A549 (cell line): Measurements from ENCODE around the gene HMCN1. TPM values are rescaled to one million over a fixed set of nuclear protein-coding genes. Genes with fewer than 3 reads are reported as not detected.

Source experiments
- ATAC-seq, 2 experiments: fragments of 200-7000 bp in 1 of 2; fragments of >200 bp in 1 of 2; cut with Nextera tagmentation in 1 of 2; cut with Tn5 transposase in 1 of 2; 3 replicates each; pipeline versions ENCODE4 v1.8.0 to v1.9.1; 2018 to 2020; ENCODE audit warnings: mild to moderate bottlenecking in 1 of 2, moderate library complexity in 1 of 2
- CTCF ChIA-PET: fragments of 300-600 bp; sonication (Branson Sonifier 250); formaldehyde crosslinking; extraction: SDS; loops from one replicate; lab custom pipeline; 2021; ENCODE audit warnings: antibody characterized with exemption, inconsistent platforms; lab: Yijun Ruan, JAX
- POLR2A ChIA-PET: fragments of 350-600 bp; formaldehyde crosslinking; extraction: SDS; loops from one replicate; lab custom pipeline; 2021; ENCODE audit warnings: antibody characterized with exemption, inconsistent platforms; lab: Yijun Ruan, JAX
- DNase-seq, 2 experiments: peaks; one replicate each; pipeline versions ENCODE4 v3.0.0 to v3.0.0-alpha.2; 2011 to 2016; ENCODE audit warnings: low read depth in 1 of 2, low spot score in 1 of 2
- FAIRE-seq: peaks from 2 replicates; lab custom pipeline; 2011; peaks lifted over from hg19 to GRCh38; lab: Jason Lieb, UNC
- H3K27ac ChIP-seq, 2 experiments: fragments of >200 bp; sonication (Bioruptor Twin); formaldehyde crosslinking; 3 replicates each; pipeline ENCODE4 v1.5.1; 2016 to 2017
- H3K4me1 ChIP-seq: fragments of >200 bp; sonication (Bioruptor Twin); formaldehyde crosslinking; 3 replicates; pipeline ENCODE4 v1.6.1; 2016
- H3K4me2 ChIP-seq: fragments of >200 bp; sonication (Bioruptor Twin); formaldehyde crosslinking; 3 replicates; pipeline ENCODE4 v1.6.1; 2016
- H3K4me3 ChIP-seq: fragments of >200 bp; sonication (Bioruptor Twin); formaldehyde crosslinking; 3 replicates; pipeline ENCODE4 v1.5.1; 2016
- H3K9me3 ChIP-seq: fragments of >200 bp; sonication (Bioruptor Twin); formaldehyde crosslinking; 3 replicates; pipeline ENCODE4 v1.6.1; 2016
- BHLHE40 ChIP-seq: IDR thresholded peaks from 2 replicates; pipeline ENCODE4 v1.6.1; 2012; ENCODE audit warnings: low read depth, low read length, inconsistent platforms
- CBX2 ChIP-seq: fragments of 200-600 bp; sonication (generic); IDR thresholded peaks from 2 replicates; pipeline ENCODE4 v1.6.1; 2016; ENCODE audit warnings: low read depth, mild to moderate bottlenecking, borderline replicate concordance
- CHD4 ChIP-seq: fragments of 200-600 bp; sonication (generic); IDR thresholded peaks from 2 replicates; pipeline ENCODE4 v1.6.1; 2016; ENCODE audit warnings: antibody characterized with exemption, mild to moderate bottlenecking, borderline replicate concordance
- EHMT2 ChIP-seq: fragments of 200-600 bp; sonication (generic); IDR thresholded peaks from 2 replicates; pipeline ENCODE4 v1.6.1; 2016; ENCODE audit warnings: antibody characterized with exemption, low read depth, mild to moderate bottlenecking, moderate library complexity
- ESRRA ChIP-seq: fragments of 150-350 bp; IDR thresholded peaks from 2 replicates; pipeline ENCODE4 v1.6.1; 2014; ENCODE audit warnings: mild to moderate bottlenecking, low read length, borderline replicate concordance
- FOSB ChIP-seq: fragments of 250-450 bp; sonication (Bioruptor Pico); IDR thresholded peaks from 2 replicates; pipeline ENCODE4 v1.5.0; 2020; ENCODE audit warnings: mild to moderate bottlenecking, moderate library complexity
- GATA3 ChIP-seq: IDR thresholded peaks from 2 replicates; pipeline ENCODE4 v1.6.1; 2012; ENCODE audit warnings: borderline replicate concordance
- HES2 ChIP-seq: fragments of >200 bp; sonication (Bioruptor Twin); formaldehyde crosslinking; IDR thresholded peaks from 2 replicates; pipeline ENCODE4 v1.6.1; 2016
- HEYL ChIP-seq: fragments of 250-450 bp; sonication (Bioruptor Pico); IDR thresholded peaks from 2 replicates; pipeline ENCODE4 v1.8.0; 2021; ENCODE audit warnings: mild to moderate bottlenecking, moderate library complexity
- HOXA7 ChIP-seq: fragments of 250-450 bp; sonication (Bioruptor Pico); IDR thresholded peaks from 2 replicates; pipeline ENCODE4 v1.5.0; 2020; ENCODE audit warnings: mild to moderate bottlenecking, moderate library complexity
- HOXB13 ChIP-seq: fragments of 250-450 bp; sonication (Bioruptor Pico); IDR thresholded peaks from 2 replicates; pipeline ENCODE4 v1.5.0; 2020; ENCODE audit warnings: low read depth, mild to moderate bottlenecking, moderate library complexity
- JUN ChIP-seq, 2 experiments: fragments of >200 bp; sonication (Bioruptor Twin); formaldehyde crosslinking; IDR thresholded peaks; 2 replicates in 1 of 2; 3 replicates in 1 of 2; pipeline ENCODE4 v1.6.1; 2016 to 2017
- JUNB ChIP-seq: fragments of >200 bp; sonication (Bioruptor Twin); formaldehyde crosslinking; IDR thresholded peaks from 2 replicates; pipeline ENCODE4 v1.6.1; 2016
- MAFK ChIP-seq: fragments of 450-650 bp; IDR thresholded peaks from 2 replicates; pipeline ENCODE4 v1.6.1; 2014; ENCODE audit not compliant: partially characterized antibody
- MAX ChIP-seq: IDR thresholded peaks from 2 replicates; pipeline ENCODE4 v1.6.1; 2012
- NFE2L2 ChIP-seq: fragments of 150-350 bp; conservative IDR thresholded peaks from 2 replicates; pipeline ENCODE4 v1.6.1; 2014; ENCODE audit warnings: low read length
- NPAS2 ChIP-seq: fragments of 250-450 bp; sonication (Bioruptor Pico); IDR thresholded peaks from 2 replicates; pipeline ENCODE4 v1.8.0; 2022; ENCODE audit warnings: mild to moderate bottlenecking, moderate library complexity, borderline replicate concordance
- POLR2A ChIP-seq: IDR thresholded peaks from 2 replicates; pipeline ENCODE4 v1.6.1; 2012; ENCODE audit warnings: mild to moderate bottlenecking, low read length
- RARB ChIP-seq: fragments of 250-450 bp; sonication (Bioruptor Pico); IDR thresholded peaks from 2 replicates; pipeline ENCODE4 v1.8.0; 2021; ENCODE audit warnings: mild to moderate bottlenecking, moderate library complexity
- RFX5 ChIP-seq: fragments of 450-650 bp; IDR thresholded peaks from 2 replicates; pipeline ENCODE4 v1.7.1; 2014; ENCODE audit warnings: antibody characterized with exemption, mild to moderate bottlenecking, moderate library complexity
- RNF2 ChIP-seq: fragments of 200-600 bp; sonication (generic); IDR thresholded peaks from 2 replicates; pipeline ENCODE4 v1.6.1; 2016; ENCODE audit warnings: low read depth, mild to moderate bottlenecking, antibody characterized with exemption, moderate library complexity, borderline replicate concordance
- SREBF2 ChIP-seq: fragments of 450-650 bp; IDR thresholded peaks from 2 replicates; pipeline ENCODE4 v1.6.1; 2014; ENCODE audit warnings: mild to moderate bottlenecking, moderate library complexity
- TFCP2L1 ChIP-seq: fragments of 250-450 bp; sonication (Bioruptor Pico); IDR thresholded peaks from 2 replicates; pipeline ENCODE4 v1.5.0; 2021; ENCODE audit warnings: mild to moderate bottlenecking
- TP53 ChIP-seq: fragments of 250-450 bp; sonication (Bioruptor Pico); IDR thresholded peaks from 2 replicates; pipeline ENCODE4 v1.5.0; 2021; ENCODE audit warnings: mild to moderate bottlenecking, moderate library complexity
- ZFP36 ChIP-seq: fragments of 450-650 bp; IDR thresholded peaks from 2 replicates; pipeline ENCODE4 v1.6.1; 2014; ENCODE audit warnings: borderline replicate concordance; ENCODE audit not compliant: partially characterized antibody
- ZSCAN20 ChIP-seq: fragments of 250-450 bp; sonication (Bioruptor Pico); IDR thresholded peaks from 2 replicates; pipeline ENCODE4 v1.8.0; 2022; ENCODE audit warnings: mild to moderate bottlenecking, moderate library complexity
- WGBS: methylation state at CpG from one replicate; pipeline ENCODE4 v1.1.6; 2017; ENCODE audit errors: missing lambda C conversion rate; 5-methylcytosine and 5-hydroxymethylcytosine counted together
- polyA plus RNA-seq, 4 experiments: library from polyadenylated mRNA; depleted of rRNA in 3 of 4; stranded (reverse); fragments of >200 nt; fragmentation: RNase III in 1 of 4; extraction: RNeasy Plus Mini Kit Qiagen cat#74134 plus additional on column Dnase treatment in 1 of 4; gene quantifications; 2 replicates in 3 of 4; 3 replicates in 1 of 4; pipeline ENCODE4 v1.2.3, GENCODE V29; 2011 to 2017
- TF ChIP-seq, protein P1 (sequence below): fragments of >200 bp; sonication (Bioruptor Twin); formaldehyde crosslinking; IDR thresholded peaks from 3 replicates; pipeline ENCODE4 v1.5.1; 2016
- TF ChIP-seq, protein P2 (sequence below): fragments of 250-450 bp; sonication (Bioruptor Pico); IDR thresholded peaks from 2 replicates; pipeline ENCODE4 v1.5.0; 2021; ENCODE audit warnings: mild to moderate bottlenecking, moderate library complexity, borderline replicate concordance

The HMCN1 gene
- polyA plus RNA-seq, 2 of the 4 experiments (the other 2 are of a cell fraction), result 0.03 to 0.06 TPM

GRCh38 chr1:186202271-186202764, 468.1 kb downstream of the HMCN1 start:
- POLR2A ChIA-PET, result no interaction called here
- ATAC-seq (no peak), DNase-seq (no peak), FAIRE-seq (no peak)
- no peak overlapping the region for H3K4me2 ChIP-seq
- H3K4me1 ChIP-seq, result no peaks in the 10 kb centered on the region
- CTCF ChIA-PET, result interaction anchor here (2.5 to 2.6 kb wide), 2 partner anchors 11 to 12 kb away, joined by 8 to 16 read pairs; no protein-coding TSS in a partner anchor
- no peaks in the 10 kb centered on the region for H3K9me3 ChIP-seq
- 84% methylated on average over 5 of the region's 5 CpGs for WGBS
- no peak overlapping the region for H3K4me3 ChIP-seq
- TF ChIP-seq ZSCAN20 (no peak), HES2 (no peak), NPAS2 (no peak)
- TF ChIP-seq, protein P1, sequence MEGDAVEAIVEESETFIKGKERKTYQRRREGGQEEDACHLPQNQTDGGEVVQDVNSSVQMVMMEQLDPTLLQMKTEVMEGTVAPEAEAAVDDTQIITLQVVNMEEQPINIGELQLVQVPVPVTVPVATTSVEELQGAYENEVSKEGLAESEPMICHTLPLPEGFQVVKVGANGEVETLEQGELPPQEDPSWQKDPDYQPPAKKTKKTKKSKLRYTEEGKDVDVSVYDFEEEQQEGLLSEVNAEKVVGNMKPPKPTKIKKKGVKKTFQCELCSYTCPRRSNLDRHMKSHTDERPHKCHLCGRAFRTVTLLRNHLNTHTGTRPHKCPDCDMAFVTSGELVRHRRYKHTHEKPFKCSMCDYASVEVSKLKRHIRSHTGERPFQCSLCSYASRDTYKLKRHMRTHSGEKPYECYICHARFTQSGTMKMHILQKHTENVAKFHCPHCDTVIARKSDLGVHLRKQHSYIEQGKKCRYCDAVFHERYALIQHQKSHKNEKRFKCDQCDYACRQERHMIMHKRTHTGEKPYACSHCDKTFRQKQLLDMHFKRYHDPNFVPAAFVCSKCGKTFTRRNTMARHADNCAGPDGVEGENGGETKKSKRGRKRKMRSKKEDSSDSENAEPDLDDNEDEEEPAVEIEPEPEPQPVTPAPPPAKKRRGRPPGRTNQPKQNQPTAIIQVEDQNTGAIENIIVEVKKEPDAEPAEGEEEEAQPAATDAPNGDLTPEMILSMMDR, result no peak
- H3K27ac ChIP-seq, result no peak overlapping the region

GRCh38 chr1:186202776-186203175, 468.6 kb downstream of the HMCN1 start:
- Histone ChIP-seq H3K4me3 (no peak overlapping the region), H3K9me3 (no peaks in the 10 kb centered on the region), H3K4me2 (no peak overlapping the region), H3K27ac (no peak overlapping the region), H3K4me1 (no peaks in the 10 kb centered on the region)
- ChIA-PET CTCF (interaction anchor here (1.0 to 2.6 kb wide), 3 partner anchors 10 to 390 kb away, joined by 3 to 16 read pairs (median 8); no protein-coding TSS in a partner anchor), POLR2A (no interaction called here)
- DNase-seq (no peak), ATAC-seq (no peak), FAIRE-seq (no peak)
- WGBS, result 31% methylated on average over 2 of the region's 2 CpGs
- TF ChIP-seq BHLHE40, result no peak
- TF ChIP-seq, protein P2, sequence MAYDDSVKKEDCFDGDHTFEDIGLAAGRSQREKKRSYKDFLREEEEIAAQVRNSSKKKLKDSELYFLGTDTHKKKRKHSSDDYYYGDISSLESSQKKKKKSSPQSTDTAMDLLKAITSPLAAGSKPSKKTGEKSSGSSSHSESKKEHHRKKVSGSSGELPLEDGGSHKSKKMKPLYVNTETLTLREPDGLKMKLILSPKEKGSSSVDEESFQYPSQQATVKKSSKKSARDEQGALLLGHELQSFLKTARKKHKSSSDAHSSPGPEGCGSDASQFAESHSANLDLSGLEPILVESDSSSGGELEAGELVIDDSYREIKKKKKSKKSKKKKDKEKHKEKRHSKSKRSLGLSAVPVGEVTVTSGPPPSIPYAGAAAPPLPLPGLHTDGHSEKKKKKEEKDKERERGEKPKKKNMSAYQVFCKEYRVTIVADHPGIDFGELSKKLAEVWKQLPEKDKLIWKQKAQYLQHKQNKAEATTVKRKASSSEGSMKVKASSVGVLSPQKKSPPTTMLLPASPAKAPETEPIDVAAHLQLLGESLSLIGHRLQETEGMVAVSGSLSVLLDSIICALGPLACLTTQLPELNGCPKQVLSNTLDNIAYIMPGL (CRISPR knock-in tag), result no peak
- no peak for TF ChIP-seq JUN (IDR thresholded peaks at IDR 0.05)
- TF ChIP-seq ESRRA, result no peak
- no peak for TF ChIP-seq JUNB
- no peak for TF ChIP-seq MAX
- no peak for TF ChIP-seq ZFP36
- TF ChIP-seq TP53 (CRISPR knock-in tag), result no peak
- TF ChIP-seq CHD4, result no peak

GRCh38 chr1:186206048-186206570, 471.9 kb downstream of the HMCN1 start:
- H3K4me2 ChIP-seq, result no peak overlapping the region
- DNase-seq, result no peak
- 65% methylated on average over 7 of the region's 7 CpGs for WGBS
- H3K9me3 ChIP-seq, result no peaks in the 10 kb centered on the region
- ATAC-seq, result no peak
- POLR2A ChIA-PET, result no interaction called here
- CTCF ChIA-PET, result interaction anchor here (1.3 to 1.8 kb wide), 2 partner anchors 22 to 50 kb away, joined by 5 read pairs; no protein-coding TSS in a partner anchor
- H3K4me1 ChIP-seq, result no peaks in the 10 kb centered on the region; the same call in 2 of the 3 replicates
- FAIRE-seq, result no peak
- no peak overlapping the region for H3K27ac ChIP-seq
- H3K4me3 ChIP-seq, result no peak overlapping the region
- TF ChIP-seq POLR2A, result no peak
- TF ChIP-seq, protein P2 (CRISPR knock-in tag), result no peak
- no peak for TF ChIP-seq FOSB
- TF ChIP-seq NFE2L2, result no peak
- no peak for TF ChIP-seq CBX2
- no peak for TF ChIP-seq RARB
- no peak for TF ChIP-seq SREBF2
- TF ChIP-seq HOXA7 (CRISPR knock-in tag), result no peak
- TF ChIP-seq RFX5, result no peak
- no peak for TF ChIP-seq RNF2
- no peak for TF ChIP-seq GATA3
- TF ChIP-seq EHMT2, result no peak
- no peak for TF ChIP-seq HOXB13 (CRISPR knock-in tag)
- TF ChIP-seq MAFK, result no peak
- no peak for TF ChIP-seq ZSCAN20
- TF ChIP-seq TFCP2L1 (CRISPR knock-in tag), result no peak
- TF ChIP-seq HEYL (CRISPR knock-in tag), result no peak
- TF ChIP-seq TP53 (CRISPR knock-in tag), result no peak
